ENCODE measurements around the gene UBE2I. TPM values are rescaled to one million over a fixed set of nuclear protein-coding genes. Genes with fewer than 3 reads are reported as not detected.

Gene UBE2I
- polyA plus RNA-seq, 12 donors: 78.4 to 213 (median 104) TPM; not detected in 1

DNA sequence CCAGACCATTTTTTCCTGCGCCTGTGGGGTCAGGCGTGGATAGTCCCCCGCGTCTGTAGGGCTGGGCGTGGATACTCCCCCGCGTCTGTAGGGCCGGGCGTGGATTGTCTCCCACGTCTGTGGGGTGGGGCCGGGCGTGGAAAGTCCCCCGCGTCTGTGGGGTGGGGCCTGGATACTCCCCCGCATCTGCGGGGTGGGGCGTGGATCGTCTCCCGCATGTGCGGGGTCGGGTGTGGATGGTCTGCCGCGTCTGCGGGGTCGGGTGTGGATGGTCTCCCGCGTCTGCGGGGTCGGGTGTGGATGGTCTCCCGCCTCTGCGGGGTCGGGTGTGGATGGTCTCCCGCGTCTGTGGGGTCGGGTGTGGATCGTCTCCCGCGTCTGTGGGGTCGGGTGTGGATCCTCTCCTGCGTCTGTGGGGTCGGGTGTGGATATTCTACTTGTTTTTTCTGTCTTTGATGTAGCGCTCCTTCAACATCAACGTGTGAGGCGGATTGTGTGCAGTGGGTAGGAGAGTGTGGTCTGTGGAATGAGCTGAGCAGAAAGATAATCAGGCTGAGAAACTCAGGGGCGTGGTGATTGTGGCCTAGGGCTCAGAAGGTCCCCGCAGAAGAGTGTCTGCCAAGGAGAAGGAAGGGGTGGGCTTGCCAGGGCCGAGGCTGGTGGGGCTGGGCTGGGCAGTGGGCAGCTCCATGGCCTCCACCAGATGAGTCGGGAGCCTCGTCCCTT lies 45.5 kb downstream of the UBE2I start:
- no peak for DNase-seq

DNA sequence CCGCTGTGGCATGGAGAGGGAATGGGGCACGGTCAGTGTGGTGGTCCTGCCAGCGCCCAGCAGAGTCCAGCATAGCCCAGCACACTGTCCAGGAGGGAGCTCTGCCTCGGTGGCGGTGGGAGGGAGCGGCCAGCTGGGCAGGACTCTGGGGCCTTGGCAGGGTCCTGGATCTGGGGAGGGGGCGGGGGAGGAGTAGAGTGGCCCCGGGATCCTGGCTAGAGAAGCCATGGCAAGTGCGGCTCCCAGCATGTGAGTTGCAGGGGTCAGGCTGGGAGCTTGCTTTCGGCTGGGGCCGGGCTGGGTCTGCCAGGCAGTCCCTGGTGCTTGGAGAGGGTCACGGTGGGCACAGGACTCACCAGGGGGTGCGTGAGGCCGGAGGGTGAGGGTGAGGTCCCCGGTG lies 46.2 kb downstream of the UBE2I start:
- DNase-seq: no peak

DNA sequence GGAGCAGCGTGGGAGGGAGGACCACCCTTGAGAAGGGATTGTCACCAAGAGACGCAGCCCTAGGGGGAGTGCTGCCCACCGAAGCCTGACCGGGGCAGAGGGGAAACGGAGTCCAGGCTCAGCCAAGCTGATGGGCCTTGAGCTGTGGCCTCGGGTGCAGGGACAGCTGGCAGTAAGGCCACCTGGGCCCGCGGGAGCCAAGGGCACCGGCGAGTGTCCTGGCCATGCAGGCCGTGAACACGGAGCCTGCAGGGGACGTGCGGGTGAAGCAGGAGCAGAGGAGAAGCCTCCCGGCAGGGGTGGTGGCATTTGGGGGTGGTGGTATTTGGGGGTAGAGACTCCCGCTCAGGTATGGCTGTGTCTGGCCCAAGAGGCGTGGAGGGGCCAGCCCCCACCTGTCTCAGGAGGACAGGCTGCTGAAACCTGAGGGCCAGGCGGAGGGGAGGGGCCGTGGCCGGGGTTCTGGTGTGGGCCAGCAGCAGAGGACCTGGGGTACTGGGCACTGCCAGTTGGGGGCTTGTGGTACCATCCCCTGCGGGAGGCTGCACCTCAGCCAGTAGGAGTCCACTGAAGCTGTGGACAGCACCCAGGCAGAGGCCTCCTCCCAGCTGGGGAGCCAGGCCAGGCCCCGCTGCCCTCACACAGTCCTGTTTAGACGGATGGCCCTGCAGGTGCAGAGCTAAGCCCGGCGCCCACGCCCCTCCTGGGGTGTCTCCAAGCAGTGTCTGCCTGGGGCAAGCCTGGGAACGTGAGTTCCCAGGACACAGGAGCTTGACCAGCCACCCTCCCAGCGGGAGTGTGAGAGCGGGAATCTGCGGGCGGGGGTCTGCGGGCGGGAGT lies 46.8 kb downstream of the UBE2I start:
- no peak for DNase-seq

DNA sequence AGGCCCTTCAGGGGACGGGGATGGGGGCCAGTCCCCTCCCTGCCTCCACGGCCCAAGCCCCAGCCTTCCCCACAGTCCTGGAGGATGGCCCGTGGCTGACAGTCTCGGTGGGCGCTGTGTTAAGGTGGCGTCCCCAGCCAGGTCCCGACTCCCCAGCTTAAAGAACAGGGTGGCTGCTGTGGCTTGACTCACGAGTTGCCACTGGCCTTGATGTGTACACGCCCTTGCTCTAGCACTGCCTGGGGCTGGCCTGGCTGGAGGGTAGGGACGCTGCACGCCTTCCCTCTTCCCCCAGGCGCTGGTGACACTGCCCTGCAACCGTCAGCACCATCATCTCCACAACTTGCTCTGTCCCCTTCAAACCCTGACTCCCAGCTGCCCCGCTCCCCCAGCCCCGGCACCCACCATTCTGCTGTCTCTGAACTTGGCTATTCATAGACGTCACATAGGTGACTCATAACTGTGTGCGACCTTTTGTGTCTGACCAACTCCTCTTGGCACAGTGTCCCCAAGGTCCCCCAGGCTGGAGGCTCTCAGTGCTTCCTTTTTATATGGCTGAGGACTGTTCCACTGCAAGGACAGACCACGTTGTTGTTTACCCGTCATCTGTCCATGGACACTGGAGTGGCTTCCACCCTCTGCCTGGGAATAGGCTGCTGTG lies 48.6 kb downstream of the UBE2I start:
- no peak for DNase-seq

DNA sequence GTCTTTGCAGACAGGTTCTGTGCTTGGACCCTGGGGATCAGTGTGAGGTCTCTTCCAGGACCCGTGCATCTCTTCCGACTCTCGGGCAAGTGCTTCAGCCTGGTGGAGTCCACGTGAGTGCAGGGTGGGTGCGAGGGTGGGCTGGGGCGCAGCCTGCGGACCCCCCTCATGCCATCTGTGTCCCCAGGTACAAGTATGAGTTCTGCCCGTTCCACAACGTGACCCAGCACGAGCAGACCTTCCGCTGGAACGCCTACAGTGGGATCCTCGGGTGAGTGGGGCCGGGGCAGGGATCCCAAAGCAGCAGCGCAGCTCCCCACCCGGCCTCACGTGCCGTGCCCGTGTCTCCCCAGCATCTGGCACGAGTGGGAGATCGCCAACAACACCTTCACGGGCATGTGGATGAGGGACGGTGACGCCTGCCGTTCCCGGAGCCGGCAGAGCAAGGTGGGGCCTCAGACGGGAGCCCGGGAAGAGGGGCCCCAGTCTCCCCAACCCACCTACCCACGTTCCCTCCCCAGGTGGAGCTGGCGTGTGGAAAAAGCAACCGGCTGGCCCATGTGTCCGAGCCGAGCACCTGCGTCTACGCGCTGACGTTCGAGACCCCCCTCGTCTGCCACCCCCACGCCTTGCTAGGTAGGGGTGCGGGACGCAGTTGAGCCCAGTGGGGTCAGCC lies 52.4 kb downstream of the UBE2I start:
- no peak for DNase-seq

DNA sequence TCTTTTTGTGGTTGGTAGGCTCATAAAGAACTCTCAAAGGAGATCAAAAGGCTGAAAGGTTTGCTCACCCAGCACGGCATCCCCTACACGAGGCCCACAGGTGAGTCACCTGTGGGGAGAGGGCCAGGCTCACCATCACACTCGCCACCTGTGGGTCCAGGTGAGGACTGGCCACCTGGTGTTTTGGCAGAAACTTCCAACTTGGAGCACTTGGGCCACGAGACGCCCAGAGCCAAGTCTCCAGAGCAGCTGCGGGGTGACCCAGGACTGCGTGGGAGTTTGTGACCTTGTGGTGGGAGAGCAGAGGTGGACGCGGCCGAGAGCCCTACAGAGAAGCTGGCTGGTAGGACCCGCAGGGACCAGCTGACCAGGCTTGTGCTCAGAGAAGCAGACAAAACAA lies 53.4 kb downstream of the UBE2I start:
- no peak for DNase-seq

DNA sequence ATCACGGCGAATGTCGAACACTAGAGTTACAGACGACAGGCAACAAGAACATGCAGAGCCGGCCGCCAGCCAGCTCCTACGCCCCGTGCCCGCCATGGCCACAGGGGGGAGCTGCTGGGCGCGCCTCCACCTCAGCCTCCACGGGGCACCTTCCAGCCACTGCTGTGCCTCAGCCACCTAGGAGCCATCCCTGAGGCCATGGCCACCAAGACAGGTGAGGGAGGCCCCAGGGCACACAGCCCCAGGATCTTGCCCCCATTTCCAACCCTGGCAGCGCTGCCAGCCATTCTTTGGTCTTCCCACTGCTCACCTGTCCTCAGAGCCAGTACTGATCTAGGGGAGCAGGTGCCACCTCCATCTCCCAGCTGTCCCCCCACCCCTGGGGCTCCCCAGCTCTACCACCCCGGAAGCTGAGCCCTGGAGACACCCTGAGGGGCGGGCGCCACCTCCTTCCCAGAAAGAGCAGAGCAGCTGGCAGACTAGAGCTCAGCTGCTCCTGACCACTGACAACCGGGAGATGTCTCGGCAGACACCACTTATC lies 54.1 kb downstream of the UBE2I start:
- DNase-seq: no peak

DNA sequence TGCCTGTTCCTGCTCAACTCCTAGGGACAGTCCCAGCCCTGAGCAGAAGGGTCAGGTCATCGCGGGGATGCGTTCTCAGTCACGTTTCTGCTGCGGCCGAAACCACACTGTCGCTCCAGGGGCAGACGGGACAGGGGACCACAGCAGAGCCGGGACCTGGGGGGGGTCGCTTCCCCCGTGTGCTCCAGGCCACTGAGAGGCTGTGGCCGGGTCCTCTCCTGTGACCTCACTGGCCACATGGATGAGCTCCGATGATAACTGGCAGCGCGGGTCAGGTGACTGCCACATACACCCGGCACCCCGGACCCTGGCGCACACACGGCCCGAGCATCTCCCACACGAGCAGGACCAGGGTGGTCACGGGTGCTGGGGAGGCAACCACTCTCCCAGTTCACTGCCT lies 55.1 kb downstream of the UBE2I start:
- no peak for DNase-seq

DNA sequence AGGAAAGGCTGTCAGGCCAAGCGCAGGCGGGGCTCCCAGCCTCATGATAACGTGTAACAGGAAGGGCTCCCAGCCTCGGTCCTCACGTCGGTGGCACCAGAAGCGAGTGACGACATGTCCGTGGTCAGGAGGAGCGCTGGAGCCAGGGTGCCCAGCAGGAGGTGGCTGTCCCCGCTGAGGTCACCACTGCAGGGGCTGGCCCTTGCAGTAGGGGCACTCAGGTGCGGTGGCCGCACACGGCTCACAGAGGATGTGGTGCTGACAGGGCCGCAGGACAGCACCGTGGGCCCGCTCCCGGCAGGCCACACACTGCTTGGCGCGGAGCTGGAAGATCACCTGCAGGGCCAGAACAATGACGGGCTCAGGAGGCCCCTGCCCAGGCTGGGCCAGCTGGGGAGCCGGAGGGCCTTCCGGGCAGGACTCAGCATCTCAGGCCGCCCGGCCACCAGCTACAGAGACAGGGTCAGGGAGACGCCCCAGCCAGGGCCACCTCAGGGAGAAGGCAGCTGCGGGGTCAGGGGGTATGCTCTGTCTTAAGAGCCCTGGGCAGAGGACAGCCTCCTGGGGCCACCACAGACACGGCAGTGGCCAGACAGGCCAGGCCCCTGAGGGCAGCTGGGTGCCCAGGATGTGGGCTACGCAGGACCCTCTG lies 56.8 kb downstream of the UBE2I start:
- DNase-seq: no peak

DNA sequence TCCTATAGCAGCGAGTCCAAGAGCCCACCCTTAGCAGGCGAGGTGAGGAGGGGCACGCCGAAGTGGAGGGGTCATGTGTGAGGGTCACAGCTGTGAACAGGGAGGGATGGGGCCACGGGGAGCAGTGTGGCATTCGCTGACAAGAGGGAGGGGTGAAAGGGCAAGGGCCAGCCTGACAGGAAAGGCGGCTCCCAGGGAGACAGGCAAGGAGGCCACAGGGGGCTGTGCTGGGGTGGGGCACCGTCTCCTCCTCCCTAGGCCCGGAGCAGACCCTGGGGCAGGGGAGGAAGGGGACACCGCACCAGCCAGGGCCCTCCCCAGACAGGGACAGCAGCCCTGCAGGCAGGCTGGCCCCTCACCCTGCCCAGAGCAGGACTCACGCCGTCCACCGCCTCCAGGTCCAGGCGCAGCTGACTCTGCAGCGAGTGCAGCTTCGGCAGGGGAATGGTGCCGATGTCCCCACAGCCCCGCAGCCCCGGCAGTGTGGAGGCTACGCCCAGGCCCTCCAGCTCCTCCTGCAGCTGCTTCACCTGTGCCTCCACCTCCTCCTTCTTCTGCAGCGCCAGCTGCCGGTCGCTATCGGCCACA lies 57.4 kb downstream of the UBE2I start:
- DNase-seq: no peak

DNA sequence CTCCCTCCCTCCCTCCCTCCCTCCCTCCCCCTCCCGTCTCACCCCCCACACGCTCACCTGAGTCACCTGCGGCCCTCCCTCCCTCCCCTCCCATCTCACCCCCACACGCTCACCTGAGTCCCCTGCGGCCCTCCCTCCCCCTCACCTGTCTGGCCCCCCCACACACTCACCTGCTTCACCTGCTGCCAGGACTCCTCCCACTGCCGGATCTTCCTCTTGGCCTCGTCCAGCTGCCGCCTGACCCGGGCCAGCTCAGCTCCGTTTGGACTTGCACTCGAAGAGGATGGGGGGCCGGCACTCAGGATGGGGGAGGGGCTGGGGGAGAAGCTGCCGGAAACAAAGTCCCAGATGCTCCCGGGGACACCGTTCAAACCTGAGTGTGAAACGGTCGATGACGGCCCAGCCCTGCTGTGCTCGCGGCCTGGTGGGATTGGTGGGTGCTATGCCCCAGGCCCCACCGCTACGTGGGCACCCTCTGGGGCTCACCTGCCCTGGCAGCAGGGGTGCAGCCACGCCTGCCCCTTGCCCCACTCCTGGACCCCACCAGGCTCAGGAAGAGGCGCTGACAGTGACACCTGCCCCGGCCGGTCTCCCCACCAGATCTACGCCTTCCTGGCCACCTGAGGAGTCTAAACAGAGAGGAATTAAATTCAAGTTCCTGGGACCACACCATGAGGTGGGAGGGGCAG lies 58.2 kb downstream of the UBE2I start:
- DNase-seq: no peak

DNA sequence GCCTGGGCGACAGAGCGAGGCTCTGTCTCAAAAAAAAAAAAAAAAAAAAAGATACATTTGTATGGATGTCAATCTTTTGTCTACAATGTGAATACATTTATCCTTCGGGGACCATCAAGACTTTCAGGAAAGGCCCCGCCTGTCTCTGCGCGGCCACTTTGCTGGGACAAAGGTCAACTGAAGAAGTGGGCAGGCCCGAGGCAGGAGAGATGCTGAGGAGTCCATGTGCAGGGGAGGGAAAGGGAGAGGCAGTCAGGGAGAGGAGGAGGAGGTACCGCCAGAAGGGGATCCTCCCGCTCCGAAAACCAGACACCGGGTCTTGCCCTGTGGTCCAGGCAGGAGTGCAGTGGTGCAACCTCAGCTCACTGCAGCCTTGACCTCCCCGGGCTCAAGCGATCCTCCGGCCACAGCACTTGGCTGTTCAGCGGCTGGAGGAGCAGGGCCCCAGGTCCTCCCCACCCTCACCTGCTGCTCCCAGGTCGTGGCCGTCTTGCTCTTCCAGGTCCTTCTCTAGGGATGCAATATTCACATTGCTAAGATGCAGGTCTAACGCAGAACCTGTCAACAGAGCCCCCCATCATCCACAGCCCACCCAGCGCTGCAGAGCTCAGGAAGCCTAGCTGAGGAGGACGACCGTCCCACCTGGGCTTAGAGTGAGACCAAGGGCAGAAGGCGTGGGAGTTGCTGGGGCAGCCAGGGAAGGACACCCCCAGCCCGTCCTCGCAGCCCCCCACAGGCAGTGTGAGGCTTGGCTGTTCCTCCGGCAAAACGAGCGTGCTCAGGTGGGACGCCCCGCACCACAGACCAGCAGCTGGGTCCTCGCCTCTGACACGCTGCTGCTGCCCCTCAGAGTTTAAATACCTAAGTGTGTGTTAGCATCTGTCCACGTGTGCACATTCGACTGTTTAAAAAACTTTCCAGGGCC lies 61.9 kb downstream of the UBE2I start:
- DNase-seq: no peak

DNA sequence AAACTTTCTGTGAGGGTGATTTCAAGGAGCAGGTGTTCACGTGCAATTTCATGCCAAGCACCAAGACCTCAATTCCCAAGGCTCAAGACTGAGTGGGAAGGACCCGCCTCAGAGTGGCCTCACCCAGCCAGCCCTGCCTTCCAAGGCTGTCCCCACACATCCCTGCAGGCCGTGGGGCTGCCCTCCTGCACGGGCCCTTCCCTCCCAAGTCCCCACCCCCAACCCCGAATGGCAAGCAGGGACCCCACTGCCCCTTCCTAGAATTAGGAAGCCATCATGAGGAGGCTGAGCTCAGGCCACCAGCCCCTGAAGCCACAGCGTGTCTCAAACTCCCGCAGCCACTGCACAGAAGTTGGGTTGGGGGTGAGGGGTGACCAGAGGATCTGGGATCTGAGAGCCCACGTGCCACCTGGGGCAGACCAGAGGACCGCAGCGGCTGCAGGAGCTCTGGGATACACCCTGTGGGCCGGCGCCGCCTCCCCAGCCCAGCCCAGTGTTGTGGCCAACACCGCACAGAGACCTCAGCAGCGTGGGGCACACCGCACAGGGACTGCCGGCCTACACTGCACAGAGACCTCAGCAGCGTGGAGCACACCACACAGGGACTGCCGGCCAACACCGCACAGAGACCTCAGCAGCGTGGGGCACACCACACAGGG lies 63.0 kb downstream of the UBE2I start:
- no peak for DNase-seq

DNA sequence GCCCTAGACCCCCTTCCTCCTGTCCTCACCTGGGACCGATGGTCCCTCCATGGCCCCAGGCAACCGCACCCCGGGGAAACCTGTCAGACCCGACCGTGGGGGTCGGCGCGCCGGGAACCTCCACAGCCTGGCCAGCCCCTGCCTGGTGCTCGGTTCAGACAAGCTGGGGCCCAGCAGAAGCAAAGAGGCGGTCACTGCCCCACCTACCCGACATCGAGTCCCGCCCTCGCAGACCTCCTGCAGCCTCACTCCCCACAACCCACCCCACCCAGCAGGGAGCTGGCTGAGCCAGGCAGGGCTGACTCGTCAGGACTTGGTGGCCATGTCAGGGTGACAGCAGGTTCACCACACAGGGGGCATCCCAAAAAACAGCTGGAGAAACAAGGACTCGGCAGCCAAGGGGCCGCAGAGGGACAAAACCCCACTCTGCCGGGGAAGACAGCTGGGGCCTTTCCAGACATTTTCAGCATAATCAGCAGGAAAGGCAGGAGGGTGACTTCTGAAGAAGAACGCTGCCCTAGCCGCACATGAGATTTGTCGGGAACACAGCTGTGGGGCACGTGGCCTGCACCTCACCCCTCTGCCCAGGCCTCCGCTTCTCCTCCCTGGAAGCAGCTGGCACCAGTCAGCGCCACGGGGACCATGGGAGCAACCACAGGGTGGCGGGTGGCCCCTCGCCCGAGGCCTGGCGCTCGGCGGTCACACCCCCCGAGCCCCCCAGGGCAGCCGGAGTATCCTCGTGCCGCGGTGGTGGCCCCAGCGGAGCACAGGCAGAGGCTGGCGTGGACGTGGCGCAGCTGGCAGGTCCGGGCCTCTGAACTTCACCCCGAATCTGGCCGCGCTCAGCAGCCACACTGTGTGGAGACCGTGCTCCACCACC lies 65.2 kb downstream of the UBE2I start:
- no peak for DNase-seq

DNA sequence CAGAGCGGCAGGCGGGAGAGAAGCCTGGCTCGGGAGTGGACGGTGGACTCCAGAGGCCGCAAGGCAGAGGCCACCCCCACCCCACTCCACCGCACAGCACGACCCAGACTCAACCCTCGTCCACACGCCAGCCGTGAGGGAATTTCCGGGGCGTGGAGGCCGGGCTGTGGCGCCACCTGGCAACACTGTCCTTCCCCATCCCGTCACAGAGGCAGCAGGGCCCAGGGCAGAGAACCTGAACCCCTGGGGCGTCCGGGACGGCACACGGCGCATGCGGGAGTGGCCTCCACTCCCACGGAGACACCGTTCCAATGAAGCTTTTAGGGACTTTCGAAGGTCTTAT lies 65.8 kb downstream of the UBE2I start:
- DNase-seq: no peak

DNA sequence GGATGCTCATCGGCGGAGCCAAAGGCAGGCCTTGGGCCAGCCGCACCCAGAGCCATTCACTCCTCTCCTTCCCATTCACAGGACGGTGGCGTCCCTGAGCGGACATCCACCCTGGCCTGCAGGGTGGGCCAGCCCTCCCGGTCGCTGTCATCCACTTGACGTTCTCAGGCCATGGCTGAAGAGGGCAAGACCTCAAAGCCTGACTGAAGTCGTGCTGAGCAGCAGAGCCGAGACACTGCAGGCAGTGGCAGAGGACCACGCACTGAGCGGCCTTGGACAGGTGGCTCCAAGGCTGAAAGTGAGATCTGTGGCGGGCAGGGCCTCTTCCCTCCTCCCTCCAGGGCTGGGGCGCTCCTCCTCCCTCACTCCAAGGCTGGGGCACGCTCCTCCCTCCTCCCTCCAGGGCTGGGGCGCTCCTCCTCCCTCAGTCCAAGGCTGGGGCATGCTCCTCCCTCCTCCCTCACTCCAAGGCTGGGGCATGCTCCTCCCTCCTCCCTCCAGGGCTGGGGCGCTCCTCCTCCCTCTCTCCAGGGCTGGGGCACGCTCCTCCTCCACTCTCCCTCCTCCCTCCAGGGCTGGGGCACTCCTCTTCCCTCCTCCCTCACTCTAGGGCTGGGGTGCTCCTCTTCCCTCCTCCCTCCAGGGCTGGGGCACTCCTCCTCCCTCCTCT lies 66.4 kb downstream of the UBE2I start:
- DNase-seq: no peak
